Measurements from ENCODE around the gene FOXN1.

- TF ChIP-seq CTCF (IDR thresholded peaks at IDR 0.05; ENCODE audit: low read depth, low read length, missing input control), result no peak
- no peak for TF ChIP-seq REST (IDR thresholded peaks at IDR 0.05)
- no peak for TF ChIP-seq MAX (IDR thresholded peaks at IDR 0.05)
- TF ChIP-seq SP1 (IDR thresholded peaks at IDR 0.05), result no peak
- no peak for TF ChIP-seq RAD21 (IDR thresholded peaks at IDR 0.05)
- no peak for TF ChIP-seq TAF1 (conservative IDR thresholded peaks at IDR 0.05)
- TF ChIP-seq FOXA1 (IDR thresholded peaks at IDR 0.05), result no peak
- TF ChIP-seq ZBTB33 (IDR thresholded peaks at IDR 0.05), result no peak
- TF ChIP-seq NR2F2 (IDR thresholded peaks at IDR 0.05), result no peak
- TF ChIP-seq YY1 (IDR thresholded peaks at IDR 0.05), result no peak
- no peak for TF ChIP-seq GABPA (IDR thresholded peaks at IDR 0.05 in 1 of 2, conservative IDR thresholded peaks at IDR 0.05 in 1 of 2)
- no peak for TF ChIP-seq ATF3 (IDR thresholded peaks at IDR 0.05)
- no peak for TF ChIP-seq EGR1 (IDR thresholded peaks at IDR 0.05; ENCODE audit: low read depth in 2 of 2)
Measured at GRCh38 chr17:28471531-28472342, 34.4 kb upstream of the FOXN1 start.
